LNCaP clone FGC (cell line): ENCODE results near the gene FTMT.
"Not testable (repeated sequence)": the region's sequence is repeated elsewhere in the genome, so short reads cannot be mapped to it uniquely, and the experiment has no call there.

ENCODE experiments used
- DNase-seq: peaks from one replicate; pipeline ENCODE4 v3.0.0-alpha.2; 2011; ENCODE audit warnings: low read depth
- H3K4me3 ChIP-seq: 2 replicates; pipeline ENCODE4 v1.5.1; 2011; ENCODE audit warnings: mild to moderate bottlenecking, low read depth, low read length, control low read depth
- CTCF ChIP-seq: IDR thresholded peaks from 2 replicates; pipeline ENCODE4 v1.5.1; 2012; ENCODE audit warnings: mild to moderate bottlenecking; ENCODE audit not compliant: control insufficient read depth, insufficient read depth; ENCODE audit errors: extremely low read depth

The FTMT gene

GRCh38 chr5:121851643-121852574, at the start of gene FTMT:
FTMT (plus strand) TSS chr5:121851882; CDS start chr5:121851964, 82 bp downstream.
- DNase-seq, result no peak
- no peak within 1 kb of the TSS for H3K4me3 ChIP-seq
- no peak for TF ChIP-seq CTCF

- not testable (repeated sequence) for DNase-seq
Measured at GRCh38 chr5:121805251-121805650, 46.4 kb upstream of the FTMT start.

GRCh38 chr5:121805911-121806310, 45.8 kb upstream of the FTMT start:
- TF ChIP-seq CTCF, result no peak
- no peak for DNase-seq
- no peak overlapping the region for H3K4me3 ChIP-seq

More at GRCh38 chr5:121805251-121805650, 46.4 kb upstream of the FTMT start:
- not testable (repeated sequence) for H3K4me3 ChIP-seq

- no peak overlapping the region for H3K4me3 ChIP-seq
- no peak for TF ChIP-seq CTCF
- DNase-seq, result no peak
Measured at GRCh38 chr5:121816164-121816563, 35.5 kb upstream of the FTMT start.

GRCh38 chr5:121819682-121820261, 31.9 kb upstream of the FTMT start:
- H3K4me3 ChIP-seq, result no peak overlapping the region
- TF ChIP-seq CTCF, result no peak
- no peak for DNase-seq

GRCh38 chr5:121833617-121834016, 18.1 kb upstream of the FTMT start:
- no peak for DNase-seq
- no peak for TF ChIP-seq CTCF
- H3K4me3 ChIP-seq, result no peak overlapping the region

GRCh38 chr5:121834021-121834420, 17.7 kb upstream of the FTMT start:
- TF ChIP-seq CTCF, result no peak
- no peak for DNase-seq
- no peak overlapping the region for H3K4me3 ChIP-seq
